Choroid plexus epithelial cell (primary cell): ENCODE data around the gene DDO.

Experiments used
- DNase-seq: peaks from one replicate; pipeline ENCODE4 v3.0.0-alpha.2; 2010; ENCODE audit warnings: low read depth
- H3K4me3 ChIP-seq: 2 replicates; pipeline ENCODE4 v1.5.1; 2011; ENCODE audit warnings: low read depth, mild to moderate bottlenecking, control low read depth, low read length, moderate library complexity
- TF ChIP-seq, protein P1 (sequence below): conservative IDR thresholded peaks from 2 replicates; pipeline ENCODE4 v1.5.1; 2011; ENCODE audit warnings: low read depth, mild to moderate bottlenecking, control low read depth, inconsistent platforms, low read length, moderate library complexity

The DDO gene

GRCh38 chr6:110378552-110378951 is 36.8 kb downstream of the DDO start:
- no peak for DNase-seq
- TF ChIP-seq, protein P1, sequence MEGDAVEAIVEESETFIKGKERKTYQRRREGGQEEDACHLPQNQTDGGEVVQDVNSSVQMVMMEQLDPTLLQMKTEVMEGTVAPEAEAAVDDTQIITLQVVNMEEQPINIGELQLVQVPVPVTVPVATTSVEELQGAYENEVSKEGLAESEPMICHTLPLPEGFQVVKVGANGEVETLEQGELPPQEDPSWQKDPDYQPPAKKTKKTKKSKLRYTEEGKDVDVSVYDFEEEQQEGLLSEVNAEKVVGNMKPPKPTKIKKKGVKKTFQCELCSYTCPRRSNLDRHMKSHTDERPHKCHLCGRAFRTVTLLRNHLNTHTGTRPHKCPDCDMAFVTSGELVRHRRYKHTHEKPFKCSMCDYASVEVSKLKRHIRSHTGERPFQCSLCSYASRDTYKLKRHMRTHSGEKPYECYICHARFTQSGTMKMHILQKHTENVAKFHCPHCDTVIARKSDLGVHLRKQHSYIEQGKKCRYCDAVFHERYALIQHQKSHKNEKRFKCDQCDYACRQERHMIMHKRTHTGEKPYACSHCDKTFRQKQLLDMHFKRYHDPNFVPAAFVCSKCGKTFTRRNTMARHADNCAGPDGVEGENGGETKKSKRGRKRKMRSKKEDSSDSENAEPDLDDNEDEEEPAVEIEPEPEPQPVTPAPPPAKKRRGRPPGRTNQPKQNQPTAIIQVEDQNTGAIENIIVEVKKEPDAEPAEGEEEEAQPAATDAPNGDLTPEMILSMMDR = no peak
- no peak overlapping the region for H3K4me3 ChIP-seq

DNA sequence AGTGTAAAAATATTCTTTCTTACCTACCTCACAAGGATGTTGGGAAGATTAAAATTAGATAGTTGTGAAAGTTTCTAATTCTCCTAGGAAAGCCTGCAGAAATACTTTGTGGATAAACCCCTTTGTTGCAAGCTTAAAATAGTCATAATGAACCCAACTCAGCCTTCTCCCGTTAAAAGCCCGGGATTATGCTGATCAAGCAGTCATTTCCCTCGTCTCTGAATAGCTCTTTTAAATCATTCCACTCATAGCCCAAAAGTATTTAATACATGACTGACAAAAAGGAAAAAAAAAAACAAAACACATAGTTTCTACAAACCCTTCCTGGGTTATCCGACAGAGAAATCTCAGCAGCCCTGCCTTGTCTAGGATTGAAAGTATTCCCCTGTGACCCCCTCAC is 46.3 kb downstream of the DDO start:
- DNase-seq = no peak
- TF ChIP-seq, protein P1 = no peak
- no peak overlapping the region for H3K4me3 ChIP-seq

GRCh38 chr6:110368284-110368683 is 47.1 kb downstream of the DDO start:
- no peak for DNase-seq
- TF ChIP-seq, protein P1 = no peak
- H3K4me3 ChIP-seq = no peak overlapping the region

DNA sequence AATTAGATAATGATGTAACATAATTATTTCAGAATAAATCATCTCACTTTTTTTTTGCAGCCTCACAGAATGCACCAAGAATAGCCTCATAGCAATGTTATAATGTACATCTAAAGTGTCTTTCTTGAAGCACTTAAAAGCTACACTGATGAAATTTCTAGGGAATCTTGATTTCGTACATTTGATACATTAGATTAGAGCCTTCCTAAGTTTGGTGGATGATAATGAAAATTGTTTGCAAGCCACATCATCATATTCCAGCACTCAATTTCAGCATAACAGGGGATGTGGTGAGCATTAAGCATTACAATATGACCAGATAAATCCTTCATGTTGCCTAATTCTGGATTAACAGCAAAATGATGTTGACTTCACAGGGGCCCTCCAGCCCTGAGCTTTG is 47.5 kb downstream of the DDO start:
- no peak overlapping the region for H3K4me3 ChIP-seq
- TF ChIP-seq, protein P1 = no peak
- no peak for DNase-seq

- no peak for DNase-seq
- TF ChIP-seq, protein P1 = no peak
- H3K4me3 ChIP-seq = no peak overlapping the region
Observed at GRCh38 chr6:110366975-110367374, 48.4 kb downstream of the DDO start.

GRCh38 chr6:110366256-110366655 is 49.1 kb downstream of the DDO start:
- no peak overlapping the region for H3K4me3 ChIP-seq
- DNase-seq = no peak
- TF ChIP-seq, protein P1 = no peak

DNA sequence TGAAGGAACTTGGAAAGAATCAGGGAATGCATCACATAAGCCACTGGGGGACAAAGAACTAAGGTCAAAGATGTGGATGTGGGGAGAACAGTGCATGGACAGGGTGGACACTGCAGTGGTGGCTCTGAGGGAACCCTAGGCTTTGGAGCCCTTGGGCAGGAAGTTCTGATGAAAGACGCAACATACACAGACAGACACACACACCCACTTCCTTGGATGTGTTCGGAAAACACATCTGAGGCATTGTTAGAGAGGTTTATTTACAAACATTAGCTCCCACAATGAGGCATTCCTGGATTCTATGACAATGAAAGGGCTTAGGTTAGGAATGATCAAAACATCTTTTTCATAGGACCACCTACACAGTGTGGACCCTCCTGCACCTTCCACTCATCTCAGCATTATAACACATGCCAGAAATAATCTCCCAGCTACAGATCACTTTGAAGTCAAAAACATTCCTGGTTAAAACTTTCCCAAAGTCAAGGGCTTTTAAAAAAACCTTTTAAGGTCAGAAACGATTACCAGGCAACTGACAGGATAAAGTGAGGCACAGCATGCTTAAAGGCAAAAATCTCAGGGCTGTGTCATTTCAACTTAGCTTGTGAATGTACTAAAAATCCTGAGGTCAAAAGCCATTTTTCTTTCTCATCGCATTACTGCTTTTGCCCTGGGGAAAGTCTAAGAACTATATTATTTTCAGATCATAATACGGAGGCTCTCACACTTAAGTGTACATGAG is 50.8 kb downstream of the DDO start:
- DNase-seq = no peak
- TF ChIP-seq, protein P1 = no peak

More for the DNA sequence above, 50.8 kb downstream of the DDO start:
- H3K4me3 ChIP-seq = no peak overlapping the region
